Measurements from ENCODE around the gene ENTPD1.
"Not testable (repeated sequence)": the region's sequence is repeated elsewhere in the genome, so short reads cannot be mapped to it uniquely, and the experiment has no call there.

DNA sequence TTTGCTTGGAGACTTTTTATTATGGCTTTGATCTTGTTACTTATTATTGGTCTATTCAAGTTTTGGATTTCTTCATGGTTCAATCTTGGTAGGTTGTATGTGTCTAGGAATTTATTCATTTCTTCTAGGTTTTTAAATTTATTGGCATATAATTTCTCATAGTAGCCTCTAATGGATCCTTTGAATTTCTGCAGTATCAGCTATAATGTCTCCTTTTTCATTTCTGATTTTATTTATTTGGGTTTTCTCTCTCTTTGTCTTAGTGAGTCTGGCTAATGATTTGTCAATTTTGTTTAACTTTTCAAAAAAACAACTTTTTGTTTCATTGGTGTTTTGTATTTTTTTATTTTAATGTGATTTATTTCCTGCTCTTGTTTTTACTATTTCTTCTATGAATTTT, 160.1 kb downstream of the ENTPD1 start:
- not testable (repeated sequence) for TF ChIP-seq ELF4, ZNF23 (CRISPR knock-in tag; IDR thresholded peaks at IDR 0.05)

Measured in K562 (cell line).